HUES48 (cell line): ENCODE measurements around the gene MED9.

Source experiments
- H3K27ac ChIP-seq: one replicate; pipeline ENCODE4 v1.7.0; 2013; ENCODE audit warnings: low read depth, low read length, inconsistent platforms
- H3K27me3 ChIP-seq: 2 replicates; pipeline ENCODE4 v1.6.1; 2013; ENCODE audit warnings: mild to moderate bottlenecking, low read length; ENCODE audit not compliant: control insufficient read depth, insufficient read depth
- H3K36me3 ChIP-seq: 2 replicates; pipeline ENCODE4 v1.6.1; 2013; ENCODE audit warnings: low read length; ENCODE audit not compliant: control insufficient read depth, insufficient read depth
- H3K4me1 ChIP-seq: 2 replicates; pipeline ENCODE4 v1.6.1; 2013; ENCODE audit warnings: mild to moderate bottlenecking, low read length; ENCODE audit not compliant: control insufficient read depth, insufficient read depth
- H3K4me3 ChIP-seq: 2 replicates; pipeline ENCODE4 v1.5.1; 2013; ENCODE audit warnings: mild to moderate bottlenecking, low read depth, low read length
- H3K9ac ChIP-seq: 2 replicates; pipeline ENCODE4 v1.6.1; 2013; ENCODE audit warnings: mild to moderate bottlenecking, low read depth, low read length, moderate library complexity
- H3K9me3 ChIP-seq: 2 replicates; pipeline ENCODE4 v1.6.1; 2013; ENCODE audit warnings: low read length; ENCODE audit not compliant: control insufficient read depth, insufficient read depth

Gene MED9

GRCh38 chr17:17527956-17528500 is 51.2 kb downstream of the MED9 start:
- H3K4me3 ChIP-seq: no peak overlapping the region
- H3K27ac ChIP-seq: no peak overlapping the region
- H3K4me1 ChIP-seq: peaks cover 5% of the 10 kb centered on the region
- no peak overlapping the region for H3K9ac ChIP-seq
- H3K27me3 ChIP-seq: no peaks in the 10 kb centered on the region
- H3K36me3 ChIP-seq: no peaks in the 10 kb centered on the region
- no peaks in the 10 kb centered on the region for H3K9me3 ChIP-seq

DNA sequence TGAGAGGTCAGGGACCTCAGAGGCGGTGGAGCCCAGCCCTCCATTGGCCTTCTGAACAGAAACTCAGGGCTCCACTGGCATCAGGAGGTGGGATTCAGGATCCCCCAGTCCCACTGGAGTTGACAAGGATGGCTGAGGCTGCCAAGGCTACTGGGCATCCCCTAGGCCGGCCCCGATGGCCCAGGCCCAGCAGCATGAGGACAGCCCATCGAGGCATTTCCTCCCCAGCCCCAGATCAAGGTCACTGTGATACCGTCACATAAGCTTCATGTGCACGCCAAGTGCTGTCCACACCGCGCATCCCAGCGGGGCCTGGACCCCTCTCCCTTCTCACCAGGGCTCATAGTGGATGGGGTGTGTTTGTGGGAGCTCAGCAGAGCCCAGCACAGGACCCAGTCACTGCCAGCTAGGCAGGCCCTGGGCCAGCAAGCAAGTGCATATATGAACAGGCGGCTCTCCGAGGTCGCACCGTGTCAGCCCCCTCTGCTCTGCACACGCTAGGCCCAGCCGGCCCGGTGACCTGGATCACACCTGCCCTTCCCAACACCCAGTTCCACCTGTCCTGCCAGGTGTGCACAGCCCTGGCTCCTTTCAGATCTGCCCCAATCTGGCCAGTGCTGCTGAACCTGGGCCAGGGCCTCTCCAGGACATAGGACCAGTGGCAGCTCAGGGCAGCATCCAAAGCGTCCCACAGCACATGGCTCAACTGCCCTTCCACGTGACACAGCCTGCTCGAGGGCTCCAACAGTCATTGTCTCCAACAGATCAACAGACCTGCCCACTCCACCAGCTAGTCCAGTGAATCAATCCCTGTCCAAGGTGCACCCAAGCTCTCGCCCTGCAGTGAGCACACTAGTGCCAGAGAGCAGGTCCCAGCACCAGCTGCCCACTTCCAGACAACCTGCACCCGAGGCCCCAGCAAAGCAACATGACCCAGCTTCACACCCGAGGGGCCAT is 52.2 kb downstream of the MED9 start:
- no peaks in the 10 kb centered on the region for H3K4me1 ChIP-seq
- H3K9ac ChIP-seq: no peak overlapping the region
- H3K4me3 ChIP-seq: no peak overlapping the region
- H3K9me3 ChIP-seq: no peaks in the 10 kb centered on the region
- no peaks in the 10 kb centered on the region for H3K27me3 ChIP-seq
- H3K36me3 ChIP-seq: no peaks in the 10 kb centered on the region
- H3K27ac ChIP-seq: no peak overlapping the region

GRCh38 chr17:17531156-17531555 is 54.4 kb downstream of the MED9 start:
- H3K9ac ChIP-seq: no peak overlapping the region
- H3K9me3 ChIP-seq: no peaks in the 10 kb centered on the region
- no peak overlapping the region for H3K27ac ChIP-seq
- H3K4me1 ChIP-seq: no peaks in the 10 kb centered on the region
- H3K4me3 ChIP-seq: no peak overlapping the region
- no peaks in the 10 kb centered on the region for H3K27me3 ChIP-seq
- no peaks in the 10 kb centered on the region for H3K36me3 ChIP-seq

GRCh38 chr17:17532991-17533390 is 56.2 kb downstream of the MED9 start:
- H3K27me3 ChIP-seq: no peaks in the 10 kb centered on the region
- no peak overlapping the region for H3K27ac ChIP-seq
- H3K9me3 ChIP-seq: no peaks in the 10 kb centered on the region
- no peaks in the 10 kb centered on the region for H3K36me3 ChIP-seq
- H3K9ac ChIP-seq: no peak overlapping the region
- no peak overlapping the region for H3K4me3 ChIP-seq
- no peaks in the 10 kb centered on the region for H3K4me1 ChIP-seq

DNA sequence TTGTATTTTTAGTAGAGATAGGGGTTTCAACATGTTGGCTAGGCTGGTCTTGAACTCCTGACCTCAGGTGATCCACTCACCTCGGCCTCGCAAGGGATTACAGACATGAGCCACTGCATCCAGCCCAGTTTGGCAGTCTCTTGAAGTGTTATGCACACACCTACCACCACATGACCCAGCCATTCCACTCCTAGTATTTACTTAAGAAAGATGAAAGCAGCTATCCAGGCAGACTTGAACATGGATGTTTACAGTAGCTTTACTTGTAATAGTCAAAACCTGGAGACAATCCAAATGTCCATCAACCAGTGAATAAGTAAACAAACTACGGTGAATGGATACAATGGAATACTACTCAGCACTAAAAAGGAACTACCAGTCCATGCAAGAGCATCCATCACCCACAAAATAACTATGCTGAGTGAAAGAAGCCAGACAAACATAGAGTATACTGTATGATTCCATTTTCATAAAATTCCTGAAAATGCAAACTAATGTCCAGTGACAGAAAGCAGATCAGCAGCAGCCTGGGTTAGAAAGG is 57.2 kb downstream of the MED9 start:
- Histone ChIP-seq H3K4me1 (no peaks in the 10 kb centered on the region), H3K4me3 (no peak overlapping the region), H3K27me3 (no peaks in the 10 kb centered on the region), H3K27ac (no peak overlapping the region), H3K9ac (no peak overlapping the region), H3K36me3 (no peaks in the 10 kb centered on the region), H3K9me3 (no peaks in the 10 kb centered on the region)

- Histone ChIP-seq H3K4me1 (no peaks in the 10 kb centered on the region), H3K9me3 (no peaks in the 10 kb centered on the region), H3K4me3 (no peak overlapping the region), H3K36me3 (no peaks in the 10 kb centered on the region), H3K27ac (no peak overlapping the region), H3K9ac (no peak overlapping the region), H3K27me3 (no peaks in the 10 kb centered on the region)
Observed at GRCh38 chr17:17535957-17536356, 59.2 kb downstream of the MED9 start.

DNA sequence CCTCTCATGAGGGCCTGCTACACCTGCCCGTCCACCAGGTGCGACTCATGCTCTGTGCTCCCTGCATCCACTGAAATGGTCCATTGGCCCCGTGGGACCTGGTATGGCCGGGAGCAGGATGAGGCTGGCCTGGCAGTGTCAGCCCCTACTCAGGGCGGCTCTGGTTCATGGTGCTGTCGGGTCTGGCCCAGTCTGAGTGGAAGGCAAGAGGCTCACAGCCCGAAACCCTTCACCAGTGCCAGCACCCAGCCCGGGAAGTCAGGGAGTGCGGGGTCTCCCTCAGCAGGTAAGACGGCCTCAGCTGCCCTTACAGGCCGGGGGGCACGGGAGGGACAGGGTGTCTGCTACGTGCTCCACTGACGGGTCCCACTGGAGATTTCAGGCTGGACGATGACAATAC is 59.9 kb downstream of the MED9 start:
- H3K9me3 ChIP-seq: no peaks in the 10 kb centered on the region
- no peaks in the 10 kb centered on the region for H3K4me1 ChIP-seq
- no peak overlapping the region for H3K9ac ChIP-seq
- H3K4me3 ChIP-seq: no peak overlapping the region
- H3K36me3 ChIP-seq: no peaks in the 10 kb centered on the region
- no peaks in the 10 kb centered on the region for H3K27me3 ChIP-seq
- no peak overlapping the region for H3K27ac ChIP-seq

GRCh38 chr17:17537311-17538099 is 60.7 kb downstream of the MED9 start:
- H3K36me3 ChIP-seq: no peaks in the 10 kb centered on the region
- H3K4me1 ChIP-seq: no peaks in the 10 kb centered on the region
- H3K27ac ChIP-seq: no peak overlapping the region
- no peaks in the 10 kb centered on the region for H3K9me3 ChIP-seq
- no peak overlapping the region for H3K4me3 ChIP-seq
- H3K27me3 ChIP-seq: no peaks in the 10 kb centered on the region
- no peak overlapping the region for H3K9ac ChIP-seq

- Histone ChIP-seq H3K27me3 (no peaks in the 10 kb centered on the region), H3K27ac (no peak overlapping the region), H3K9ac (no peak overlapping the region), H3K36me3 (no peaks in the 10 kb centered on the region), H3K9me3 (no peaks in the 10 kb centered on the region), H3K4me1 (no peaks in the 10 kb centered on the region), H3K4me3 (no peak overlapping the region)
Observed at GRCh38 chr17:17538417-17539391, 61.9 kb downstream of the MED9 start.

DNA sequence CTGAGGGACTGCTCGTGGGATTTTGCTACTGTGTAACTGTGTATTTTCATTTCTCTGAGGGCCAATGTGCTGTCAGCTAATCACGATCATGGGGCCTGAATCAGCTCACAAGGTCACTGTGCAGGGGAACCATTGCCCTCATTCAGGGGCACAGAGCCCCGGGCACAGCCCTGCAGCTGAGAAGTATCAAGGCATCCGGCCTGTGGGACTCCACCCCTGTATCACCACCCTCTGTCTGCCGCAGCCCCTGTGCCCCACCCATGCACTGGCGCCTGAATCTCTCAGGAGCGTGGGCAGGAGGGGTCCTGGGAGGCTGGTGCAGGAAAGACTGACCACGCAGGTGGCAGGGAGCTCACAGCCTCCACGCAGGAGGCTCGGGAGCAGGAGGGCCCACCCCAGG is 62.8 kb downstream of the MED9 start:
- H3K4me3 ChIP-seq: no peak overlapping the region
- no peaks in the 10 kb centered on the region for H3K27me3 ChIP-seq
- H3K4me1 ChIP-seq: no peaks in the 10 kb centered on the region
- H3K36me3 ChIP-seq: no peaks in the 10 kb centered on the region
- H3K9ac ChIP-seq: no peak overlapping the region
- H3K9me3 ChIP-seq: no peaks in the 10 kb centered on the region
- H3K27ac ChIP-seq: no peak overlapping the region
